Skeletal muscle tissue (tissue), 4 donors: ENCODE data around the gene SPEF1. TPM values are rescaled to one million over a fixed set of nuclear protein-coding genes. Genes with fewer than 3 reads are reported as not detected.

Experiments used
- H3K27ac ChIP-seq: one replicate; pipeline ENCODE4 v1.7.0; 2013; ENCODE audit warnings: mild to moderate bottlenecking, low read depth, low read length, inconsistent platforms
- H3K27me3 ChIP-seq, 3 donors: one replicate each; pipeline ENCODE4 v1.7.0; 2013; ENCODE audit warnings: low read length in 3 of 3; ENCODE audit not compliant: control insufficient read depth in 3 of 3, insufficient read depth in 3 of 3
- H3K36me3 ChIP-seq, 3 donors: one replicate each; pipeline ENCODE4 v1.7.0; 2013; ENCODE audit warnings: low read length in 3 of 3; ENCODE audit not compliant: control insufficient read depth in 3 of 3, insufficient read depth in 3 of 3
- H3K4me1 ChIP-seq, 3 donors: one replicate each; pipeline ENCODE4 v1.7.0; 2013; ENCODE audit warnings: low read length in 3 of 3, mild to moderate bottlenecking in 3 of 3; ENCODE audit not compliant: control insufficient read depth in 3 of 3, insufficient read depth in 3 of 3
- H3K4me3 ChIP-seq, 3 donors: one replicate each; pipeline ENCODE4 v1.7.0; 2013; ENCODE audit warnings: low read length in 3 of 3
- H3K9ac ChIP-seq, 3 donors: one replicate each; pipeline ENCODE4 v1.7.0; 2013; ENCODE audit warnings: low read length in 3 of 3, mild to moderate bottlenecking in 3 of 3, moderate library complexity in 2 of 3, low read depth in 1 of 3
- H3K9me3 ChIP-seq, 3 donors: one replicate each; pipeline ENCODE4 v1.7.0; 2013; ENCODE audit warnings: low read length in 3 of 3; ENCODE audit not compliant: control insufficient read depth in 3 of 3
- total RNA-seq: library from RNA; depleted of rRNA; stranded (reverse); fragments of >200 nt; gene quantifications from one replicate; pipeline ENCODE4 v1.2.3, GENCODE V29; 2014
- donor health status: Osteomylitis.

SPEF1 gene
- total RNA-seq, 1 donor from 2014 or later = not detected

GRCh38 chr20:3767427-3768341 is 13.6 kb downstream of the SPEF1 start, which contains the start of gene ADISSP:
TSS of gene ADISSP (minus strand) at chr20:3767753. CDS start at chr20:3760100, 7,653 bp downstream.
- Histone ChIP-seq H3K4me1 (peaks cover 23 to 48% (median 32%) of the 10 kb centered on the region in 3 donors), H3K27me3 (no peaks in the 10 kb centered on the region), H3K9ac (peak within 1 kb of the TSS; percentile 71 to 91 (median 83)), H3K27ac (peak within 1 kb of the TSS; percentile 85), H3K4me3 (peak within 1 kb of the TSS; percentile 74 to 94 (median 94)), H3K36me3 (no peaks in the 10 kb centered on the region), H3K9me3 (no peaks in the 10 kb centered on the region)

GRCh38 chr20:3767110-3767426 is 14.2 kb downstream of the SPEF1 start:
- Histone ChIP-seq H3K9ac (peak overlapping the region; percentile 61 to 91 (median 81)), H3K4me3 (peak overlapping the region; percentile 72 to 94 (median 94)), H3K27ac (peak overlapping the region; percentile 56), H3K27me3 (no peaks in the 10 kb centered on the region), H3K4me1 (peaks cover 23 to 48% (median 32%) of the 10 kb centered on the region in 3 donors), H3K9me3 (no peaks in the 10 kb centered on the region), H3K36me3 (no peaks in the 10 kb centered on the region)

GRCh38 chr20:3766422-3767109 is 14.7 kb downstream of the SPEF1 start:
- H3K27me3 ChIP-seq = no peaks in the 10 kb centered on the region
- no peaks in the 10 kb centered on the region for H3K9me3 ChIP-seq
- H3K36me3 ChIP-seq = no peaks in the 10 kb centered on the region
- peak overlapping the region; percentile 61 to 91 (median 81) for H3K9ac ChIP-seq
- peak overlapping the region; percentile 64 for H3K27ac ChIP-seq
- H3K4me1 ChIP-seq = peaks cover 23 to 48% (median 32%) of the 10 kb centered on the region in 3 donors
- peak overlapping the region; percentile 72 to 94 (median 94) for H3K4me3 ChIP-seq

- H3K36me3 ChIP-seq = no peaks in the 10 kb centered on the region
- no peaks in the 10 kb centered on the region for H3K9me3 ChIP-seq
- H3K9ac ChIP-seq = peak overlapping the region in 2 of 3 donors; percentile 33
- H3K27ac ChIP-seq = peak overlapping the region; percentile 64
- peaks cover 23 to 51% (median 32%) of the 10 kb centered on the region in 3 donors for H3K4me1 ChIP-seq
- no peak overlapping the region for H3K4me3 ChIP-seq
- H3K27me3 ChIP-seq = no peaks in the 10 kb centered on the region
These were observed 15.9 kb downstream of the SPEF1 start for GRCh38 chr20:3765171-3765882.

GRCh38 chr20:3764659-3765058 is 16.6 kb downstream of the SPEF1 start:
- H3K9ac ChIP-seq = peak overlapping the region in 2 of 3 donors; percentile 33

GRCh38 chr20:3763671-3764601 is 17.3 kb downstream of the SPEF1 start:
- Histone ChIP-seq H3K27me3 (no peaks in the 10 kb centered on the region), H3K4me1 (peaks cover 23 to 57% (median 34%) of the 10 kb centered on the region in 3 donors), H3K36me3 (peaks cover 0 to 2% (median 1%) of the 10 kb centered on the region in 3 donors), H3K9ac (no peak overlapping the region), H3K4me3 (no peak overlapping the region), H3K27ac (peak overlapping the region; percentile 40), H3K9me3 (no peaks in the 10 kb centered on the region)

More at GRCh38 chr20:3764659-3765058, 16.6 kb downstream of the SPEF1 start:
- Histone ChIP-seq H3K4me1 (peaks cover 23 to 57% (median 32%) of the 10 kb centered on the region in 3 donors), H3K9me3 (no peaks in the 10 kb centered on the region), H3K27me3 (no peaks in the 10 kb centered on the region), H3K4me3 (no peak overlapping the region), H3K27ac (peak overlapping the region; percentile 40), H3K36me3 (no peaks in the 10 kb centered on the region)

GRCh38 chr20:3760655-3761348 is 20.4 kb downstream of the SPEF1 start:
- Histone ChIP-seq H3K9me3 (no peaks in the 10 kb centered on the region), H3K27ac (peak overlapping the region; percentile 64), H3K9ac (no peak overlapping the region), H3K4me1 (peaks cover 3 to 28% (median 14%) of the 10 kb centered on the region in 3 donors), H3K36me3 (peaks cover 0 to 6% (median 2%) of the 10 kb centered on the region in 3 donors), H3K27me3 (no peaks in the 10 kb centered on the region), H3K4me3 (no peak overlapping the region)

- H3K36me3 ChIP-seq = peaks cover 0 to 6% (median 4%) of the 10 kb centered on the region in 3 donors
- no peak overlapping the region for H3K4me3 ChIP-seq
- no peak overlapping the region for H3K9ac ChIP-seq
- H3K4me1 ChIP-seq = peaks cover 1 to 22% (median 10%) of the 10 kb centered on the region in 3 donors
- H3K9me3 ChIP-seq = no peaks in the 10 kb centered on the region
- H3K27me3 ChIP-seq = no peaks in the 10 kb centered on the region
- H3K27ac ChIP-seq = peak overlapping the region; percentile 64
These were observed 21.4 kb downstream of the SPEF1 start for GRCh38 chr20:3759884-3760283.
